ENCODE results near the gene ITGB1.

DNA sequence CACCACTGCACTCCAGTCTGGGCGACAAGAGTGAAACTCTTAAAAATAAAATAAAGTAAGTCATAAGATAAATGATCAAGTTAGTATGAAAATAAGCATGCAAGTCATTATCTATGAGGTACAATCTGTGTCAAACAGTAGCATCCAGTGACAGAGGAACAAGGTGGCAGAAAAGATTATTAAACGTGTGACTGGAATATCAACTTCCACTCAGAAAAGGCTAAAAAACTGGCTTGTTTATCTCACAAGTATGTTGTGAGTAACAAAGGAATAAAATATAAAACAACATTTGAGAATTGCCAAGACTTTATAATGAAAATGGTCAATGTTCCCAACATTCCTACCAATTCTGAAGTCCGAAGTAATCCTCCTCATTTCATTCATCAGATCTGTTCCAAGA lies 30.3 kb downstream of the ITGB1 start:
- no peak for TF ChIP-seq CTCF (conservative IDR thresholded peaks at IDR 0.05; ENCODE audit: low read depth, low read length)
- no peak for TF ChIP-seq EZH2 (IDR thresholded peaks at IDR 0.05; ENCODE audit: borderline replicate concordance, low read depth, low read length, poor library complexity, severe bottlenecking)

Data from A673 (cell line).